Measurements from ENCODE around the gene VGLL4. TPM values are rescaled to one million over a fixed set of nuclear protein-coding genes. Genes with fewer than 3 reads are reported as not detected.

Gene VGLL4
- polyA plus RNA-seq, 1 donor from 2014 or later, result 113 TPM

DNA sequence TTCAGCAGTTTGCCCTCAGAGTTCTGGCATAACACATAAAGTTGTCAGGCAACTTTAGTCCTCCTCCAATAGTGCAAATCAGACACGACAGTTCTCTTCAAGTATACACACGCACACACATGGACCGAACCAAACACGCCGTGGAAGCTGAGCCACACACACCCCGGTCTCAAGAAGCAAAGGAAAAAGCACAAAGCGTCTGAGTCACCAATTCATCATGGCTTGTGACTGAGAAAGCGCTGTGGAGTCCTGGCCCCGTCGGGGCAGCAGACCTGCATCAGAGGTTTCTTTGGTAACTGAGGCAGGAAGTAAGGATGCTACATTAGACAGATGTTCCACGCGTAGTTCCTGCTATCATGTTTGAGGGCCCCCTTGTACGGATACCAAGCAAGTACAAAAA lies 85.7 kb downstream of the VGLL4 start:
- H3K4me3 ChIP-seq (ENCODE audit: low read length), result no peak overlapping the region
- TF ChIP-seq EZH2 (IDR thresholded peaks at IDR 0.05; ENCODE audit: borderline replicate concordance, insufficient read depth, low read length, poor library complexity, severe bottlenecking), result no peak
- H3K79me2 ChIP-seq (replicated peaks; ENCODE audit: insufficient read depth, low read length), result no peaks in the 10 kb centered on the region
- no peaks in the 10 kb centered on the region for H3K9me2 ChIP-seq (ENCODE audit: insufficient read depth, low read length)
- H2AFZ ChIP-seq (ENCODE audit: low read depth, low read length), result no peak overlapping the region
- no peak overlapping the region for H3K9ac ChIP-seq (ENCODE audit: low read length)
- H3K36me3 ChIP-seq (ENCODE audit: insufficient read depth, low read length), result no peaks in the 10 kb centered on the region
- H3K4me2 ChIP-seq (ENCODE audit: low read length), result no peak overlapping the region
- H3K27ac ChIP-seq (ENCODE audit: low read length), result no peak overlapping the region
- no peaks in the 10 kb centered on the region for H4K20me1 ChIP-seq (ENCODE audit: insufficient read depth)
- no peaks in the 10 kb centered on the region for H3K27me3 ChIP-seq (ENCODE audit: insufficient read depth, low read depth, low read length)
- no peaks in the 10 kb centered on the region for H3F3A ChIP-seq (ENCODE audit: insufficient read depth, low read length, poor library complexity, severe bottlenecking)
- H3K9me3 ChIP-seq (ENCODE audit: low read length), result no peaks in the 10 kb centered on the region

DNA sequence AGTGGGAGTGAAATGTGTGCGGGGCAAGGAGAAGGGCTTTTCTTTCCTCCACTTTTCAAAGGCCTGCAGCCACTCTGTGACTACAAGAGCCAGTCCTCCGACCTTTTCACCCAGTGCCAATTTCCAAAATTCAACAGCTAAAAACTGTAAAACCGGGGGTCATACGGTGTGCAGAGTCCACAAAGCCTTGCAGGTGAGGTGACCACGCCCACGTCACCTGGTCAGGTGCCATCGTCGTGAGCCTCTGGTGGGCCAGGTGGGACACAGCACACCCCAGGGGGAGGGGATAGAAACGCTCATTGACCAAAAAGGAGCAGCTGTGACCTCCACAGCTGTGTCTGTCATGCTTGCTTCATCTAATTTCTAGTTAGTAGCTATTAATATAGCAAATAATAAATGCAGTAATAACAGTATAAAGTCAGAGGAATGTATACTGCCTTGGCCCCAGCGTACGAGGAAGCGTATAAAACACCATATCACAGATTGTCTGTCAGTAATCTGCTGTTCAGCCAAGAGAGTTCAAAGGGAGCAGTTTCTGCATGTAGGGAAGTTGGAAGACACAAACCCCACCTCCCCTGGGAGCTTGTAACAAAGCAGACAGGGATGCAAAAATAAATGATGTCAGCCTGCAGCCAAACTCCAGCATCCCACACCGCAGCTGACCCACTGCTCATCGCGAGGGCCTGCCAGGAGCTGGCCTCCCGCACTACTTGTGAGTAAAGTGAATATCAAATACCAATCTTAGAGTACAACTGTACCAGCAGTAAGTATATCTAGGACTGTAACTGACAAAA lies 86.7 kb downstream of the VGLL4 start:
- H3K36me3 ChIP-seq (ENCODE audit: insufficient read depth, low read length), result no peaks in the 10 kb centered on the region
- no peaks in the 10 kb centered on the region for H3K79me2 ChIP-seq (replicated peaks; ENCODE audit: insufficient read depth, low read length)
- H3K4me3 ChIP-seq (ENCODE audit: low read length), result no peak overlapping the region
- no peaks in the 10 kb centered on the region for H3F3A ChIP-seq (ENCODE audit: insufficient read depth, low read length, poor library complexity, severe bottlenecking)
- TF ChIP-seq TAF1 (IDR thresholded peaks at IDR 0.05; ENCODE audit: low read depth), result no peak
- H3K27me3 ChIP-seq (ENCODE audit: insufficient read depth, low read depth, low read length), result no peaks in the 10 kb centered on the region
- H4K20me1 ChIP-seq (ENCODE audit: insufficient read depth), result no peaks in the 10 kb centered on the region
- H3K27ac ChIP-seq (ENCODE audit: low read length), result no peak overlapping the region
- H3K9me2 ChIP-seq (ENCODE audit: insufficient read depth, low read length), result no peaks in the 10 kb centered on the region
- H3K9me3 ChIP-seq (ENCODE audit: low read length), result no peaks in the 10 kb centered on the region
- no peak overlapping the region for H3K9ac ChIP-seq (ENCODE audit: low read length)
- no peak overlapping the region for H2AFZ ChIP-seq (ENCODE audit: low read depth, low read length)
- no peak overlapping the region for H3K4me2 ChIP-seq (ENCODE audit: low read length)

DNA sequence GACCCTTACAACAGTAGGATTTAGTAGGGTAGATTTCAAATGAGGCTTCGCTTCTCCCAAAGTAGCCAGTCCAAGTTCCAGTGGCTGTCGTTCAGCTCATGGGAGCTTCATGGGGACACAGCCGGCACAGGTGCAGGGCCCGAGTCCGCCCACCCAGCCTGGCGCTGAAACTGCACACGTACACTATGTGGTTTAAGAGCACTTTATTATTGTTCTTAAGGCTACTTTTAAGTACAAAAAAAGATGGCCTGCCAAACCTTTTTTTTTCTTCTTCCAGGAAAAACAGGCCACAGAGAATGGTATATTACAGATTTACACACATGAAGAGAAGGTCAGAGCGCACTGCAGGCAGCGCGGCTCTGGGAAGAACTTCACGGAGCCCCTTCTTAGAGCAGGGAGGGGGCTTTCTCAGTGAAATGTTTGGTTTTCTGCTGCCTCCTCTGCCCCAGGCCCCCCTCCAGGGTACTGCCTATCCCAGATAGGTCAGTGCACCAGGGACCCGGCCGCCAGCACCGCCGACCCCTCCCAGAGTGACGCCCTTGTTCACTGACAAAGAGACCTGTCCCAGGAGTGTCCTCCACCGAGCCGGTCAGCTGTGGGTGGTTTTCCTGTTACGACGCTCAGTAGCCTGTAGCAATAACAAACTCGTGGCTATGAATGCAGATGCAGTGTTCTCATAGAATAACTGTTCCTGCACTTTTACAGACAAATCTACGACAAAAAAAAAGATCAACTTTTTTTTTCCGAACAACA lies 87.7 kb downstream of the VGLL4 start:
- H3K79me2 ChIP-seq (replicated peaks; ENCODE audit: insufficient read depth, low read length), result no peaks in the 10 kb centered on the region
- no peaks in the 10 kb centered on the region for H3K9me2 ChIP-seq (ENCODE audit: insufficient read depth, low read length)
- TF ChIP-seq, protein P1, sequence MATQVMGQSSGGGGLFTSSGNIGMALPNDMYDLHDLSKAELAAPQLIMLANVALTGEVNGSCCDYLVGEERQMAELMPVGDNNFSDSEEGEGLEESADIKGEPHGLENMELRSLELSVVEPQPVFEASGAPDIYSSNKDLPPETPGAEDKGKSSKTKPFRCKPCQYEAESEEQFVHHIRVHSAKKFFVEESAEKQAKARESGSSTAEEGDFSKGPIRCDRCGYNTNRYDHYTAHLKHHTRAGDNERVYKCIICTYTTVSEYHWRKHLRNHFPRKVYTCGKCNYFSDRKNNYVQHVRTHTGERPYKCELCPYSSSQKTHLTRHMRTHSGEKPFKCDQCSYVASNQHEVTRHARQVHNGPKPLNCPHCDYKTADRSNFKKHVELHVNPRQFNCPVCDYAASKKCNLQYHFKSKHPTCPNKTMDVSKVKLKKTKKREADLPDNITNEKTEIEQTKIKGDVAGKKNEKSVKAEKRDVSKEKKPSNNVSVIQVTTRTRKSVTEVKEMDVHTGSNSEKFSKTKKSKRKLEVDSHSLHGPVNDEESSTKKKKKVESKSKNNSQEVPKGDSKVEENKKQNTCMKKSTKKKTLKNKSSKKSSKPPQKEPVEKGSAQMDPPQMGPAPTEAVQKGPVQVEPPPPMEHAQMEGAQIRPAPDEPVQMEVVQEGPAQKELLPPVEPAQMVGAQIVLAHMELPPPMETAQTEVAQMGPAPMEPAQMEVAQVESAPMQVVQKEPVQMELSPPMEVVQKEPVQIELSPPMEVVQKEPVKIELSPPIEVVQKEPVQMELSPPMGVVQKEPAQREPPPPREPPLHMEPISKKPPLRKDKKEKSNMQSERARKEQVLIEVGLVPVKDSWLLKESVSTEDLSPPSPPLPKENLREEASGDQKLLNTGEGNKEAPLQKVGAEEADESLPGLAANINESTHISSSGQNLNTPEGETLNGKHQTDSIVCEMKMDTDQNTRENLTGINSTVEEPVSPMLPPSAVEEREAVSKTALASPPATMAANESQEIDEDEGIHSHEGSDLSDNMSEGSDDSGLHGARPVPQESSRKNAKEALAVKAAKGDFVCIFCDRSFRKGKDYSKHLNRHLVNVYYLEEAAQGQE (IDR thresholded peaks at IDR 0.05; ENCODE audit: borderline replicate concordance), result no peak
- no peak for TF ChIP-seq EZH2 (IDR thresholded peaks at IDR 0.05; ENCODE audit: borderline replicate concordance, insufficient read depth, low read length, poor library complexity, severe bottlenecking)
- TF ChIP-seq TAF1 (IDR thresholded peaks at IDR 0.05; ENCODE audit: low read depth), result no peak
- no peak for TF ChIP-seq POLR2AphosphoS5 (IDR thresholded peaks at IDR 0.05)
- H3K4me2 ChIP-seq (ENCODE audit: low read length), result no peak overlapping the region
- no peaks in the 10 kb centered on the region for H3K27me3 ChIP-seq (ENCODE audit: insufficient read depth, low read depth, low read length)
- no peak overlapping the region for H3K4me3 ChIP-seq (ENCODE audit: low read length)
- no peak overlapping the region for H2AFZ ChIP-seq (ENCODE audit: low read depth, low read length)
- no peaks in the 10 kb centered on the region for H4K20me1 ChIP-seq (ENCODE audit: insufficient read depth)
- H3F3A ChIP-seq (ENCODE audit: insufficient read depth, low read length, poor library complexity, severe bottlenecking), result no peaks in the 10 kb centered on the region
- H3K9ac ChIP-seq (ENCODE audit: low read length), result no peak overlapping the region
- H3K36me3 ChIP-seq (ENCODE audit: insufficient read depth, low read length), result no peaks in the 10 kb centered on the region
- no peak overlapping the region for H3K27ac ChIP-seq (ENCODE audit: low read length)
- no peaks in the 10 kb centered on the region for H3K9me3 ChIP-seq (ENCODE audit: low read length)
